Thymus (tissue), 11 donors: ENCODE data around the gene PLD5. TPM values are rescaled to one million over a fixed set of nuclear protein-coding genes. Genes with fewer than 3 reads are reported as not detected.
"Not testable (repeated sequence)": the region's sequence is repeated elsewhere in the genome, so short reads cannot be mapped to it uniquely, and the experiment has no call there.

ENCODE experiments used
- DNase-seq, 9 donors: peaks; one replicate each; pipeline ENCODE4 v3.0.0-alpha.2; 2013; ENCODE audit warnings: low spot score in 9 of 9, low read depth in 6 of 9, missing footprints in 1 of 9
- H3K27ac ChIP-seq, 2 donors: one replicate each; pipeline ENCODE4 v1.5.1; 2013; ENCODE audit warnings: control low read depth in 1 of 2, low read depth in 1 of 2, low read length in 1 of 2, mild to moderate bottlenecking in 1 of 2, moderate library complexity in 1 of 2
- H3K27me3 ChIP-seq, 2 donors: one replicate each; pipeline ENCODE4 v1.5.1; 2013; ENCODE audit warnings: low read length in 1 of 2; ENCODE audit not compliant: control insufficient read depth in 2 of 2, insufficient read depth in 1 of 2
- H3K36me3 ChIP-seq, 2 donors: one replicate each; pipeline ENCODE4 v1.5.1; 2013; ENCODE audit warnings: low read length in 1 of 2, mild to moderate bottlenecking in 1 of 2, moderate library complexity in 1 of 2; ENCODE audit not compliant: control insufficient read depth in 2 of 2, insufficient read depth in 2 of 2
- H3K4me1 ChIP-seq, 2 donors: one replicate each; pipeline ENCODE4 v1.5.1; 2013; ENCODE audit warnings: low read length in 2 of 2; ENCODE audit not compliant: control insufficient read depth in 2 of 2, insufficient read depth in 2 of 2
- H3K4me3 ChIP-seq, 2 donors: one replicate each; pipeline ENCODE4 v1.5.1; 2013; ENCODE audit warnings: low read length in 2 of 2, control low read depth in 1 of 2, mild to moderate bottlenecking in 1 of 2
- H3K9me3 ChIP-seq, 2 donors: one replicate each; pipeline ENCODE4 v1.5.1; 2013; ENCODE audit warnings: low read length in 1 of 2, mild to moderate bottlenecking in 1 of 2; ENCODE audit not compliant: control insufficient read depth in 2 of 2, insufficient read depth in 1 of 2
- WGBS: extraction: QIAGEN DNeasy Blood & Tissue Kit; methylation state at CpG from one replicate; pipeline ENCODE4 v1.1.7; 2013; 5-methylcytosine and 5-hydroxymethylcytosine counted together
- polyA plus RNA-seq: library from polyadenylated mRNA; stranded (reverse); fragments of 200-250 nt; gene quantifications from one replicate; pipeline ENCODE4 v1.2.3, GENCODE V29; 2013
- total RNA-seq: library from RNA; stranded (reverse); fragments of 120-200 nt; gene quantifications from one replicate; pipeline ENCODE4 v1.2.4, GENCODE V29; 2013
- donor health status: healthy.

The PLD5 gene
- total and polyA plus RNA-seq, 2 donors = 0.25 to 0.66 TPM

GRCh38 chr1:242288067-242288466, 236.4 kb downstream of the PLD5 start:
- H3K36me3 ChIP-seq, DNase-seq, H3K27ac ChIP-seq, H3K4me1 ChIP-seq, H3K4me3 ChIP-seq, H3K9me3 ChIP-seq, H3K27me3 ChIP-seq: not testable (repeated sequence)
- WGBS = 90% methylated on average over 3 of the region's 3 CpGs

- H3K36me3 ChIP-seq, H3K4me3 ChIP-seq, DNase-seq, H3K27ac ChIP-seq, H3K4me1 ChIP-seq, H3K27me3 ChIP-seq, H3K9me3 ChIP-seq: not testable (repeated sequence)
- 62% methylated on average over 5 of the region's 5 CpGs for WGBS
These were observed 241.6 kb downstream of the PLD5 start for GRCh38 chr1:242282758-242283485.

GRCh38 chr1:242278406-242278805, 246.1 kb downstream of the PLD5 start:
- not testable (repeated sequence) for DNase-seq, H3K27ac ChIP-seq, H3K27me3 ChIP-seq, H3K36me3 ChIP-seq, H3K4me3 ChIP-seq, H3K9me3 ChIP-seq, H3K4me1 ChIP-seq
- WGBS = 93% methylated on average over 3 of the region's 3 CpGs

- DNase-seq, H3K27ac ChIP-seq, H3K4me3 ChIP-seq, H3K27me3 ChIP-seq, H3K9me3 ChIP-seq, H3K36me3 ChIP-seq, H3K4me1 ChIP-seq: not testable (repeated sequence)
- 93% methylated on average over 6 of the region's 6 CpGs for WGBS
These were observed 247.7 kb downstream of the PLD5 start for GRCh38 chr1:242276769-242277168.

- not testable (repeated sequence) for H3K4me3 ChIP-seq, H3K9me3 ChIP-seq, H3K27me3 ChIP-seq, H3K27ac ChIP-seq, H3K36me3 ChIP-seq, DNase-seq, H3K4me1 ChIP-seq
- 91% methylated on average over 2 of the region's 2 CpGs for WGBS
These were observed 257.5 kb downstream of the PLD5 start for GRCh38 chr1:242267004-242267403.

GRCh38 chr1:242264419-242264818, 260.1 kb downstream of the PLD5 start:
- H3K4me3 ChIP-seq, H3K9me3 ChIP-seq, DNase-seq, H3K4me1 ChIP-seq, H3K36me3 ChIP-seq, H3K27ac ChIP-seq, H3K27me3 ChIP-seq: not testable (repeated sequence)
- 82% methylated on average over 6 of the region's 7 CpGs for WGBS

- H3K27ac ChIP-seq = no peak overlapping the region
- WGBS = 38% methylated on average over 5 of the region's 5 CpGs
- H3K9me3 ChIP-seq = no peaks in the 10 kb centered on the region
- H3K27me3 ChIP-seq = no peaks in the 10 kb centered on the region
- no peaks in the 10 kb centered on the region for H3K4me1 ChIP-seq
- no peak overlapping the region for H3K4me3 ChIP-seq
- no peaks in the 10 kb centered on the region for H3K36me3 ChIP-seq
- DNase-seq = no peak
These were observed 279.2 kb downstream of the PLD5 start for GRCh38 chr1:242245255-242245654.

- Histone ChIP-seq H3K27ac (no peak overlapping the region), H3K4me1 (no peaks in the 10 kb centered on the region), H3K9me3 (no peaks in the 10 kb centered on the region), H3K36me3 (no peaks in the 10 kb centered on the region), H3K27me3 (no peaks in the 10 kb centered on the region), H3K4me3 (no peak overlapping the region)
- WGBS = 61% methylated on average over 1 of the region's 1 CpG
- DNase-seq = no peak
These were observed 281.0 kb downstream of the PLD5 start for GRCh38 chr1:242243472-242243871.

GRCh38 chr1:242242983-242243382, 281.5 kb downstream of the PLD5 start:
- Histone ChIP-seq H3K27me3 (no peaks in the 10 kb centered on the region), H3K36me3 (no peaks in the 10 kb centered on the region), H3K9me3 (no peaks in the 10 kb centered on the region), H3K4me1 (no peaks in the 10 kb centered on the region), H3K27ac (no peak overlapping the region), H3K4me3 (no peak overlapping the region)
- WGBS = 85% methylated on average over 6 of the region's 6 CpGs
- DNase-seq = no peak
